Panc1 (cell line): Measurements from ENCODE around the gene CAMSAP3.

Experiments
- POLR2AphosphoS5 ChIP-seq: IDR thresholded peaks from 2 replicates; pipeline ENCODE4 v1.6.1; 2012; ENCODE audit warnings: mild to moderate bottlenecking, low read depth, low read length, moderate library complexity
- TCF7L2 ChIP-seq: IDR thresholded peaks from 2 replicates; pipeline ENCODE4 v1.6.1; 2011; ENCODE audit warnings: mild to moderate bottlenecking, low read depth, low read length, inconsistent platforms
- TF ChIP-seq, protein P1 (sequence below), 2 experiments: IDR thresholded peaks; 2 replicates each; pipeline ENCODE4 v1.6.1; 2011 to 2012; ENCODE audit warnings: low read depth in 2 of 2, control low read depth in 1 of 2, low read length in 1 of 2, mild to moderate bottlenecking in 1 of 2, moderate library complexity in 1 of 2; ENCODE audit not compliant: insufficient read depth in 1 of 2
- TF ChIP-seq, protein P2 (sequence below): fragments of 450-650 bp; IDR thresholded peaks from 2 replicates; pipeline ENCODE4 v1.5.1; 2017; ENCODE audit warnings: mild to moderate bottlenecking

GRCh38 chr19:7597689-7598088, 2.0 kb downstream of the CAMSAP3 start:
- TF ChIP-seq, protein P1, sequence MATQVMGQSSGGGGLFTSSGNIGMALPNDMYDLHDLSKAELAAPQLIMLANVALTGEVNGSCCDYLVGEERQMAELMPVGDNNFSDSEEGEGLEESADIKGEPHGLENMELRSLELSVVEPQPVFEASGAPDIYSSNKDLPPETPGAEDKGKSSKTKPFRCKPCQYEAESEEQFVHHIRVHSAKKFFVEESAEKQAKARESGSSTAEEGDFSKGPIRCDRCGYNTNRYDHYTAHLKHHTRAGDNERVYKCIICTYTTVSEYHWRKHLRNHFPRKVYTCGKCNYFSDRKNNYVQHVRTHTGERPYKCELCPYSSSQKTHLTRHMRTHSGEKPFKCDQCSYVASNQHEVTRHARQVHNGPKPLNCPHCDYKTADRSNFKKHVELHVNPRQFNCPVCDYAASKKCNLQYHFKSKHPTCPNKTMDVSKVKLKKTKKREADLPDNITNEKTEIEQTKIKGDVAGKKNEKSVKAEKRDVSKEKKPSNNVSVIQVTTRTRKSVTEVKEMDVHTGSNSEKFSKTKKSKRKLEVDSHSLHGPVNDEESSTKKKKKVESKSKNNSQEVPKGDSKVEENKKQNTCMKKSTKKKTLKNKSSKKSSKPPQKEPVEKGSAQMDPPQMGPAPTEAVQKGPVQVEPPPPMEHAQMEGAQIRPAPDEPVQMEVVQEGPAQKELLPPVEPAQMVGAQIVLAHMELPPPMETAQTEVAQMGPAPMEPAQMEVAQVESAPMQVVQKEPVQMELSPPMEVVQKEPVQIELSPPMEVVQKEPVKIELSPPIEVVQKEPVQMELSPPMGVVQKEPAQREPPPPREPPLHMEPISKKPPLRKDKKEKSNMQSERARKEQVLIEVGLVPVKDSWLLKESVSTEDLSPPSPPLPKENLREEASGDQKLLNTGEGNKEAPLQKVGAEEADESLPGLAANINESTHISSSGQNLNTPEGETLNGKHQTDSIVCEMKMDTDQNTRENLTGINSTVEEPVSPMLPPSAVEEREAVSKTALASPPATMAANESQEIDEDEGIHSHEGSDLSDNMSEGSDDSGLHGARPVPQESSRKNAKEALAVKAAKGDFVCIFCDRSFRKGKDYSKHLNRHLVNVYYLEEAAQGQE (IDR thresholded peaks at IDR 0.05; ENCODE audit: insufficient read depth in 1 of 2, low read depth in 2 of 2, low read length in 1 of 2): no peak
- TF ChIP-seq, protein P2, sequence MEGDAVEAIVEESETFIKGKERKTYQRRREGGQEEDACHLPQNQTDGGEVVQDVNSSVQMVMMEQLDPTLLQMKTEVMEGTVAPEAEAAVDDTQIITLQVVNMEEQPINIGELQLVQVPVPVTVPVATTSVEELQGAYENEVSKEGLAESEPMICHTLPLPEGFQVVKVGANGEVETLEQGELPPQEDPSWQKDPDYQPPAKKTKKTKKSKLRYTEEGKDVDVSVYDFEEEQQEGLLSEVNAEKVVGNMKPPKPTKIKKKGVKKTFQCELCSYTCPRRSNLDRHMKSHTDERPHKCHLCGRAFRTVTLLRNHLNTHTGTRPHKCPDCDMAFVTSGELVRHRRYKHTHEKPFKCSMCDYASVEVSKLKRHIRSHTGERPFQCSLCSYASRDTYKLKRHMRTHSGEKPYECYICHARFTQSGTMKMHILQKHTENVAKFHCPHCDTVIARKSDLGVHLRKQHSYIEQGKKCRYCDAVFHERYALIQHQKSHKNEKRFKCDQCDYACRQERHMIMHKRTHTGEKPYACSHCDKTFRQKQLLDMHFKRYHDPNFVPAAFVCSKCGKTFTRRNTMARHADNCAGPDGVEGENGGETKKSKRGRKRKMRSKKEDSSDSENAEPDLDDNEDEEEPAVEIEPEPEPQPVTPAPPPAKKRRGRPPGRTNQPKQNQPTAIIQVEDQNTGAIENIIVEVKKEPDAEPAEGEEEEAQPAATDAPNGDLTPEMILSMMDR: no peak
- TF ChIP-seq POLR2AphosphoS5: no peak
- TF ChIP-seq TCF7L2: no peak
